Measurements from ENCODE around the gene SLC43A2.
"Not testable (repeated sequence)": the region's sequence is repeated elsewhere in the genome, so short reads cannot be mapped to it uniquely, and the experiment has no call there.

Gene SLC43A2

DNA sequence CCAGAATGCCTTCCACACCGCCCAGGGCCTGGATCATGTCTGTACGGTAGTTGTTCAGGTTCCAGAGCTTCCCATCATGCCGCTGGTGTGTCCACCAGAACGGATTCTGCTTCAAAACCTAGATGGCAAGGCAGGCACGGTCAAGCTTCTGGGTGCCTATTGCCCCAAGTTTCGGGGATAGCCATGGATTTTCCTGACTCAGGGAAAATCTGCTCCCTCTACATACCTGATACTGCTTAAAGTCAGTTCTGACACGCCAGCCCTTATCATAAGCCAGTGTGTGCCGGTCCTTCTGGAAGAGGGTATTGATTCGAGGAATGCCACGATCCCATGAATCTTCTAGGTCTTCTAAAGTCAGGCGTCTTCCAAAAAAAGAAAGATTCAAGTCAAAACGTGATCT is 32.4 kb upstream of the SLC43A2 start:
- Histone ChIP-seq H4K8ac (ENCODE audit: low read length) (no peak overlapping the region), H2BK15ac (ENCODE audit: low read depth, poor library complexity, severe bottlenecking) (no peak overlapping the region), H3K4me1 (ENCODE audit: control insufficient read depth, insufficient read depth, low read depth, low read length) (no peaks in the 10 kb centered on the region), H3K9ac (ENCODE audit: low read length) (no peak overlapping the region), H3K27ac (ENCODE audit: low read length, poor library complexity, severe bottlenecking) (no peak overlapping the region), H3K4me2 (ENCODE audit: low read length, poor library complexity, severe bottlenecking) (no peak overlapping the region), H3K4ac (ENCODE audit: low read depth in 1 of 2, low read length in 2 of 2) (no peak overlapping the region), H3K36me3 (ENCODE audit: control insufficient read depth in 1 of 2, insufficient read depth in 2 of 2, low read depth in 1 of 2, low read length in 2 of 2) (peaks cover 76 to 89% of the 10 kb centered on the region in 2 experiments), H2BK12ac (ENCODE audit: low read length in 2 of 2) (no peak overlapping the region), H4K91ac (ENCODE audit: low read length) (no peak overlapping the region), H3K23ac (ENCODE audit: low read length in 2 of 2) (no peak overlapping the region), H2BK5ac (ENCODE audit: low read depth, low read length, poor library complexity, severe bottlenecking) (no peak overlapping the region), H3K14ac (ENCODE audit: low read length in 2 of 2) (no peak overlapping the region), H2AK5ac (ENCODE audit: low read length, severe bottlenecking) (no peak overlapping the region), H3K18ac (ENCODE audit: low read depth in 1 of 2, low read length in 2 of 2) (no peak overlapping the region), H3K4me3 (ENCODE audit: insufficient read depth in 1 of 2, low read depth in 1 of 2, low read length in 2 of 2) (no peak overlapping the region), H2AFZ (ENCODE audit: low read depth, low read length) (no peak overlapping the region), H2BK120ac (ENCODE audit: low read depth, low read length) (no peak overlapping the region), H3K27me3 (ENCODE audit: control insufficient read depth in 1 of 2, insufficient read depth in 1 of 2, low read length in 2 of 2) (no peaks in the 10 kb centered on the region), H3K79me1 (replicated peaks; ENCODE audit: low read length, poor library complexity, severe bottlenecking) (peaks cover 36% of the 10 kb centered on the region), H3K9me3 (ENCODE audit: control insufficient read depth, low read length) (no peaks in the 10 kb centered on the region)
- DNase-seq: no peak
- 98% methylated on average over 12 of the region's 12 CpGs for WGBS

- Histone ChIP-seq H3K4me3 (ENCODE audit: insufficient read depth in 1 of 2, low read depth in 1 of 2, low read length in 2 of 2) (no peak overlapping the region), H3K36me3 (ENCODE audit: control insufficient read depth in 1 of 2, insufficient read depth in 2 of 2, low read depth in 1 of 2, low read length in 2 of 2) (peaks cover 82 to 92% of the 10 kb centered on the region in 2 experiments), H4K91ac (ENCODE audit: low read length) (no peak overlapping the region), H3K9ac (ENCODE audit: low read length) (no peak overlapping the region), H3K27me3 (ENCODE audit: control insufficient read depth in 1 of 2, insufficient read depth in 1 of 2, low read length in 2 of 2) (no peaks in the 10 kb centered on the region), H3K79me1 (replicated peaks; ENCODE audit: low read length, poor library complexity, severe bottlenecking) (peaks cover 30% of the 10 kb centered on the region), H3K4me1 (ENCODE audit: control insufficient read depth, insufficient read depth, low read depth, low read length) (no peaks in the 10 kb centered on the region), H3K4me2 (ENCODE audit: low read length, poor library complexity, severe bottlenecking) (no peak overlapping the region), H3K14ac (ENCODE audit: low read length in 2 of 2) (no peak overlapping the region), H3K4ac (ENCODE audit: low read depth in 1 of 2, low read length in 2 of 2) (no peak overlapping the region), H2BK12ac (ENCODE audit: low read length in 2 of 2) (no peak overlapping the region), H3K23ac (ENCODE audit: low read length in 2 of 2) (no peak overlapping the region), H3K18ac (ENCODE audit: low read depth in 1 of 2, low read length in 2 of 2) (no peak overlapping the region), H2AFZ (ENCODE audit: low read depth, low read length) (no peak overlapping the region), H2AK5ac (ENCODE audit: low read length, severe bottlenecking) (no peak overlapping the region), H2BK120ac (ENCODE audit: low read depth, low read length) (no peak overlapping the region), H3K9me3 (ENCODE audit: control insufficient read depth, low read length) (no peaks in the 10 kb centered on the region), H4K8ac (ENCODE audit: low read length) (no peak overlapping the region), H3K27ac (ENCODE audit: low read length, poor library complexity, severe bottlenecking) (no peak overlapping the region), H2BK15ac (ENCODE audit: low read depth, poor library complexity, severe bottlenecking) (no peak overlapping the region), H2BK5ac (ENCODE audit: low read depth, low read length, poor library complexity, severe bottlenecking) (no peak overlapping the region)
- whole genome bisulfite sequencing: 99% methylated on average over 9 of the region's 9 CpGs
- DNase-seq: no peak
Measured at GRCh38 chr17:1658100-1658499, 29.5 kb upstream of the SLC43A2 start.

DNA sequence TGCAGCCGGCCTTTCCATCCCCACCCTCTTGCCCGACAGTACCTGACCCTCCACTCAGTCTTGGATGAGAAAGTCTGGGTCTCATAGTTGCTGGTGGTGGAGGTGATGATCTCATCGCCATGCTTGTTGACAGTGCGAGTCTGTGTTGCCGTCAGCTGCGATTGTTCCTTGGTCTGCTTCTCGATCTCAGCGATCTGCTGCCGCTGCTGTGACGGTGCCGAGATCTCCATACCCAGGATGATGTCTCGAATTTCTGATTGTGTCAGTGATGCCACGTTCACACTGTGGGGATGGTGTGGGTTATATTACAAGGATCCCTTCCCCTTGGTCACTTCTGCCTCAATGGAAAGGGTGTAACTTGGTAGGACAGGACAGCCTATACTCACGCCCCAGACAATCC is 25.1 kb upstream of the SLC43A2 start:
- Histone ChIP-seq H2AFZ (ENCODE audit: low read depth, low read length) (no peak overlapping the region), H3K14ac (ENCODE audit: low read length in 2 of 2) (no peak overlapping the region), H4K91ac (ENCODE audit: low read length) (no peak overlapping the region), H2BK15ac (ENCODE audit: low read depth, poor library complexity, severe bottlenecking) (no peak overlapping the region), H3K9me3 (ENCODE audit: control insufficient read depth, low read length) (no peaks in the 10 kb centered on the region), H3K18ac (ENCODE audit: low read depth in 1 of 2, low read length in 2 of 2) (no peak overlapping the region), H4K8ac (ENCODE audit: low read length) (no peak overlapping the region), H3K36me3 (ENCODE audit: control insufficient read depth in 1 of 2, insufficient read depth in 2 of 2, low read depth in 1 of 2, low read length in 2 of 2) (peaks cover 78 to 80% of the 10 kb centered on the region in 2 experiments), H3K4ac (ENCODE audit: low read depth in 1 of 2, low read length in 2 of 2) (no peak overlapping the region), H3K4me3 (ENCODE audit: insufficient read depth in 1 of 2, low read depth in 1 of 2, low read length in 2 of 2) (no peak overlapping the region), H3K27me3 (ENCODE audit: control insufficient read depth in 1 of 2, insufficient read depth in 1 of 2, low read length in 2 of 2) (no peaks in the 10 kb centered on the region), H2BK120ac (ENCODE audit: low read depth, low read length) (no peak overlapping the region), H3K23ac (ENCODE audit: low read length in 2 of 2) (no peak overlapping the region), H3K9ac (ENCODE audit: low read length) (no peak overlapping the region), H3K27ac (ENCODE audit: low read length, poor library complexity, severe bottlenecking) (no peak overlapping the region), H3K79me1 (replicated peaks; ENCODE audit: low read length, poor library complexity, severe bottlenecking) (peaks cover 12% of the 10 kb centered on the region), H2BK5ac (ENCODE audit: low read depth, low read length, poor library complexity, severe bottlenecking) (no peak overlapping the region), H3K4me1 (ENCODE audit: control insufficient read depth, insufficient read depth, low read depth, low read length) (peaks cover 14% of the 10 kb centered on the region), H3K4me2 (ENCODE audit: low read length, poor library complexity, severe bottlenecking) (no peak overlapping the region), H2BK12ac (ENCODE audit: low read length in 2 of 2) (no peak overlapping the region), H2AK5ac (ENCODE audit: low read length, severe bottlenecking) (no peak overlapping the region)
- DNase-seq: no peak
- 97% methylated on average over 11 of the region's 14 CpGs for WGBS

DNA sequence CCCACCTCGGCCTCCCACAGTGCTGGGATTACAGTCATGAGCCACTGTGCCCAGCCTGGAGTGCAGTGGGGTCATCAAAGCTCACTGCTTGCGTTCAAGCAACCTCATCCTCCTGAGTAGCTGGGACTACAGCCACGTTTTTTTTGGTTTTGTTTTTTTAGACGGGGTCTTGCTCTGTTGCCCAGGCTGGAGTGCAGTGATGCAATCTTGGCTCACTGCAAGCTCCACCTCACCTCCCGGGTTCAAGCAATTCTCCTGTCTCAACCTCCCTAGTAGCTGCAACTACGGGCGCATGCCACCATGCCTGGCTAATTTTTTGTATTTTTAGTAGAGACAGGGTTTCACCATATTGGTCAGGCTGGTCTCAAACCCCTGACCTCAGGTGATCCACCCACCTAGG is 24.2 kb upstream of the SLC43A2 start:
- not testable (repeated sequence) for H3K18ac ChIP-seq (ENCODE audit: low read depth in 1 of 2, low read length in 2 of 2); H3K27ac ChIP-seq (ENCODE audit: low read length, poor library complexity, severe bottlenecking); H2AFZ ChIP-seq (ENCODE audit: low read depth, low read length); H4K8ac ChIP-seq (ENCODE audit: low read length); DNase-seq; H3K4me2 ChIP-seq (ENCODE audit: low read length, poor library complexity, severe bottlenecking); H3K14ac ChIP-seq (ENCODE audit: low read length in 2 of 2); H3K27me3 ChIP-seq (ENCODE audit: control insufficient read depth in 1 of 2, insufficient read depth in 1 of 2, low read length in 2 of 2); H3K9me3 ChIP-seq (ENCODE audit: control insufficient read depth, low read length); H2BK120ac ChIP-seq (ENCODE audit: low read depth, low read length); H3K4me3 ChIP-seq (ENCODE audit: insufficient read depth in 1 of 2, low read depth in 1 of 2, low read length in 2 of 2); H4K91ac ChIP-seq (ENCODE audit: low read length); H3K4ac ChIP-seq (ENCODE audit: low read depth in 1 of 2, low read length in 2 of 2); H2BK15ac ChIP-seq (ENCODE audit: low read depth, poor library complexity, severe bottlenecking); H3K23ac ChIP-seq (ENCODE audit: low read length in 2 of 2); H2BK5ac ChIP-seq (ENCODE audit: low read depth, low read length, poor library complexity, severe bottlenecking); H2BK12ac ChIP-seq (ENCODE audit: low read length in 2 of 2); H2AK5ac ChIP-seq (ENCODE audit: low read length, severe bottlenecking); H3K79me1 ChIP-seq (replicated peaks; ENCODE audit: low read length, poor library complexity, severe bottlenecking); H3K9ac ChIP-seq (ENCODE audit: low read length)
- 100% methylated on average over 7 of the region's 7 CpGs for WGBS
- Histone ChIP-seq H3K4me1 (ENCODE audit: control insufficient read depth, insufficient read depth, low read depth, low read length) (peaks cover 23% of the 10 kb centered on the region), H3K36me3 (ENCODE audit: control insufficient read depth in 1 of 2, insufficient read depth in 2 of 2, low read depth in 1 of 2, low read length in 2 of 2) (peaks cover 68 to 71% of the 10 kb centered on the region in 2 experiments)
